HG02970 (cell line): ENCODE data around the gene PDK4.

Experiments
- ATAC-seq: cut with Tn5 transposase; IDR thresholded peaks from one replicate; pipeline ENCODE4 v1.9.1; 2021; ENCODE audit warnings: mild to moderate bottlenecking, moderate library complexity, moderate number of reproducible peaks; ENCODE audit not compliant: unreplicated experiment, low FRiP score

Gene PDK4

GRCh38 chr7:95536656-95537311, 59.5 kb downstream of the PDK4 start:
- no peak for ATAC-seq

DNA sequence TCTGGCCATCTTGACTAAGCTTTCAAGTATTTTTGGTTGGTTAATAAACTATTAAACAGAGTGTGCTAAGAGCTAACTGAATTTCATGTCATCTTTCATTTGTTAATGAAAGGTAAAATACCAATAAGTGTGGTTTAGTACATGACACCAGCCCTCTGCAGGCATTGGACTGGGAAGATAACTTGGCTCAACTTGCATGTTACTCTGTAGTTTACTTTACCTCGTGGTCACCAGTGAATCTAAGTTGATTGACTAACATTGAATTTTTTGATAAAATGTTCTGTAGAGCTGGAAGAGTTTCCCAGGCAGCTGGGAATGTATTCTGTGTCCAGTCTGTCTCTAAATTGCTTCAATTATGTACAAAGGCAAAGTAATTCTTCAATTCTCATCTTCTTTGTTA, 60.7 kb downstream of the PDK4 start:
- ATAC-seq, result no peak

GRCh38 chr7:95534796-95535195, 61.5 kb downstream of the PDK4 start:
- no peak for ATAC-seq
